Renal cortical epithelial cell (primary cell): ENCODE data around the gene CCDC183. TPM values are rescaled to one million over a fixed set of nuclear protein-coding genes. Genes with fewer than 3 reads are reported as not detected.
"Not testable (repeated sequence)": the region's sequence is repeated elsewhere in the genome, so short reads cannot be mapped to it uniquely, and the experiment has no call there.

ENCODE experiments used
- DNase-seq: peaks from one replicate; pipeline ENCODE4 v3.0.0-alpha.2; 2011; ENCODE audit warnings: low read depth
- total RNA-seq: library from RNA; depleted of rRNA; stranded (reverse); fragments of >200 nt; gene quantifications from 2 replicates; pipeline ENCODE4 v1.2.3, GENCODE V29; 2014

CCDC183 gene
- total RNA-seq, 1 donor from 2014 or later: 0.94 TPM

- DNase-seq: peak; percentile 58
Measured at GRCh38 chr9:136799854-136800657, 3.9 kb downstream of the CCDC183 start.

- no peak for DNase-seq
Measured at GRCh38 chr9:136802321-136802720, 6.2 kb downstream of the CCDC183 start.

- DNase-seq: not testable (repeated sequence)
Measured at GRCh38 chr9:136803009-136803550, 6.9 kb downstream of the CCDC183 start.

- no peak for DNase-seq
Measured at GRCh38 chr9:136803551-136804508, 7.7 kb downstream of the CCDC183 start.

- DNase-seq: no peak
Measured at GRCh38 chr9:136804509-136805206, 8.5 kb downstream of the CCDC183 start.

GRCh38 chr9:136805207-136805740 is 9.1 kb downstream of the CCDC183 start:
- DNase-seq: no peak

- DNase-seq: no peak
Measured at GRCh38 chr9:136806067-136806466, 9.9 kb downstream of the CCDC183 start.

GRCh38 chr9:136806631-136807201 is 10.6 kb downstream of the CCDC183 start:
- DNase-seq: no peak

- DNase-seq: peak; percentile 24
Measured at GRCh38 chr9:136807281-136808074, 11.3 kb downstream of the CCDC183 start, which contains the start of gene RABL6. Gene RABL6 (plus strand): TSS chr9:136807948. CDS start chr9:136808197, 249 bp downstream.

- DNase-seq: no peak
Measured at GRCh38 chr9:136808075-136808805, 12.1 kb downstream of the CCDC183 start.

GRCh38 chr9:136808806-136809158 is 12.6 kb downstream of the CCDC183 start:
- peak; percentile 37 for DNase-seq

GRCh38 chr9:136814725-136815421 is 18.7 kb downstream of the CCDC183 start:
- DNase-seq: no peak

GRCh38 chr9:136815422-136815782 is 19.3 kb downstream of the CCDC183 start:
- no peak for DNase-seq

- DNase-seq: no peak
Measured at GRCh38 chr9:136820971-136821825, 25.1 kb downstream of the CCDC183 start.

GRCh38 chr9:136821826-136822544 is 25.8 kb downstream of the CCDC183 start:
- no peak for DNase-seq

GRCh38 chr9:136823136-136824046 is 27.3 kb downstream of the CCDC183 start:
- no peak for DNase-seq
